Osteoblast (primary cell): ENCODE data around the gene ZSWIM6. TPM values are rescaled to one million over a fixed set of nuclear protein-coding genes. Genes with fewer than 3 reads are reported as not detected.

Experiments used
- DNase-seq: peaks from one replicate; pipeline ENCODE4 v3.0.0; 2011; ENCODE audit warnings: low spot score, mixed read lengths; ENCODE audit not compliant: insufficient read length; ENCODE audit errors: missing footprints
- H2AFZ ChIP-seq: 2 replicates; pipeline ENCODE4 v1.6.0; 2011; ENCODE audit warnings: mild to moderate bottlenecking, low read length
- H3K27ac ChIP-seq: 2 replicates; pipeline ENCODE4 v1.5.1; 2011; ENCODE audit warnings: mild to moderate bottlenecking, low read depth, low read length, moderate library complexity
- H3K27me3 ChIP-seq: 2 replicates; pipeline ENCODE4 v1.6.0; 2012; ENCODE audit warnings: mild to moderate bottlenecking, control low read depth, inconsistent platforms, low read length, moderate library complexity; ENCODE audit not compliant: insufficient read depth
- H3K36me3 ChIP-seq: 2 replicates; pipeline ENCODE4 v1.5.1; 2011; ENCODE audit warnings: mild to moderate bottlenecking, low read length, control low read depth, moderate library complexity; ENCODE audit not compliant: insufficient read depth
- H3K4me1 ChIP-seq: 2 replicates; pipeline ENCODE4 v1.5.1; 2011; ENCODE audit warnings: mild to moderate bottlenecking, low read length, control low read depth, moderate library complexity; ENCODE audit not compliant: insufficient read depth
- H3K4me2 ChIP-seq: 2 replicates; pipeline ENCODE4 v1.6.0; 2011; ENCODE audit warnings: mild to moderate bottlenecking, low read length; ENCODE audit not compliant: insufficient read depth
- H3K4me3 ChIP-seq: fragments of 200-600 bp; sonication (generic); 3 replicates; pipeline ENCODE4 v1.5.1; 2012; ENCODE audit warnings: mild to moderate bottlenecking, low read length, inconsistent platforms; ENCODE audit not compliant: insufficient read depth
- H3K79me2 ChIP-seq: 2 replicates; pipeline ENCODE4 v1.6.0; 2012; ENCODE audit warnings: mild to moderate bottlenecking, low read length, control low read depth, inconsistent platforms; ENCODE audit not compliant: insufficient read depth
- H3K9me3 ChIP-seq: 2 replicates; pipeline ENCODE4 v1.5.1; 2011; ENCODE audit warnings: low read depth, low read length, control low read depth
- H4K20me1 ChIP-seq: 2 replicates; pipeline ENCODE4 v1.6.0; 2012; ENCODE audit warnings: mild to moderate bottlenecking, low read length, control low read depth; ENCODE audit not compliant: insufficient read depth
- CTCF ChIP-seq: IDR thresholded peaks from 2 replicates; pipeline ENCODE4 v1.5.1; 2011; ENCODE audit warnings: mild to moderate bottlenecking, low read depth, low read length, moderate library complexity; ENCODE audit errors: extremely low read depth
- total RNA-seq: library from RNA; depleted of rRNA; stranded (reverse); fragments of >200 nt; gene quantifications from 2 replicates; pipeline ENCODE4 v1.2.3, GENCODE V29; 2012

Gene ZSWIM6
- total RNA-seq, 1 donor: 10.5 TPM

GRCh38 chr5:61349935-61350334, 17.9 kb downstream of the ZSWIM6 start:
- Histone ChIP-seq H3K4me3 (no peak overlapping the region), H3K9me3 (no peaks in the 10 kb centered on the region), H4K20me1 (peaks cover 75% of the 10 kb centered on the region), H3K27me3 (no peaks in the 10 kb centered on the region), H3K4me1 (peaks cover 7% of the 10 kb centered on the region), H2AFZ (no peak overlapping the region), H3K36me3 (no peaks in the 10 kb centered on the region), H3K4me2 (no peak overlapping the region), H3K27ac (no peak overlapping the region), H3K79me2 (peaks cover 100% of the 10 kb centered on the region)
- no peak for TF ChIP-seq CTCF
- no peak for DNase-seq

- no peaks in the 10 kb centered on the region for H3K9me3 ChIP-seq
- DNase-seq: no peak
- no peak overlapping the region for H3K4me3 ChIP-seq
- TF ChIP-seq CTCF: no peak
- H4K20me1 ChIP-seq: peaks cover 74% of the 10 kb centered on the region
- H3K27me3 ChIP-seq: no peaks in the 10 kb centered on the region
- H3K4me1 ChIP-seq: peaks cover 7% of the 10 kb centered on the region
- H3K4me2 ChIP-seq: no peak overlapping the region
- H3K36me3 ChIP-seq: no peaks in the 10 kb centered on the region
- H3K79me2 ChIP-seq: peaks cover 100% of the 10 kb centered on the region
- no peak overlapping the region for H2AFZ ChIP-seq
- H3K27ac ChIP-seq: no peak overlapping the region
Observed at GRCh38 chr5:61350535-61350934, 18.5 kb downstream of the ZSWIM6 start.

- Histone ChIP-seq H3K79me2 (peaks cover 97% of the 10 kb centered on the region), H3K4me3 (no peak overlapping the region), H3K4me1 (peaks cover 4% of the 10 kb centered on the region), H3K27me3 (no peaks in the 10 kb centered on the region), H4K20me1 (peaks cover 68% of the 10 kb centered on the region), H3K9me3 (no peaks in the 10 kb centered on the region), H2AFZ (no peak overlapping the region), H3K4me2 (no peak overlapping the region), H3K36me3 (no peaks in the 10 kb centered on the region), H3K27ac (no peak overlapping the region)
- TF ChIP-seq CTCF: no peak
- no peak for DNase-seq
Observed at GRCh38 chr5:61351733-61352132, 19.7 kb downstream of the ZSWIM6 start.

GRCh38 chr5:61352180-61352579, 20.1 kb downstream of the ZSWIM6 start:
- TF ChIP-seq CTCF: no peak
- no peaks in the 10 kb centered on the region for H3K27me3 ChIP-seq
- no peak overlapping the region for H3K4me3 ChIP-seq
- no peak overlapping the region for H3K27ac ChIP-seq
- H3K36me3 ChIP-seq: no peaks in the 10 kb centered on the region
- H3K79me2 ChIP-seq: peaks cover 97% of the 10 kb centered on the region
- no peak for DNase-seq
- H3K4me1 ChIP-seq: peaks cover 1% of the 10 kb centered on the region
- no peak overlapping the region for H3K4me2 ChIP-seq
- H3K9me3 ChIP-seq: no peaks in the 10 kb centered on the region
- H4K20me1 ChIP-seq: peaks cover 67% of the 10 kb centered on the region
- H2AFZ ChIP-seq: no peak overlapping the region
